Thoracic aorta (tissue), 2 donors: ENCODE measurements around the gene G6PD. TPM values are rescaled to one million over a fixed set of nuclear protein-coding genes. Genes with fewer than 3 reads are reported as not detected.

Experiments used
- ATAC-seq: fragments of 150-250 bp; one replicate; pipeline ENCODE4 v1.8.0; 2017; ENCODE audit warnings: low read depth; ENCODE audit not compliant: insufficient number of reproducible peaks, low FRiP score
- DNase-seq: peaks from one replicate; pipeline ENCODE4 v3.0.0-alpha.2; 2020; ENCODE audit warnings: low spot score
- H3K27ac ChIP-seq, 2 donors: fragments of 200-600 bp; sonication (generic); 1 replicate in 1 of 2; 2 replicates in 1 of 2; pipeline ENCODE4 v1.5.1; 2016; ENCODE audit warnings: mild to moderate bottlenecking in 2 of 2, moderate library complexity in 2 of 2
- H3K27me3 ChIP-seq: fragments of 200-600 bp; sonication (generic); replicated peaks from 2 replicates; pipeline ENCODE4 v1.6.0; 2016; ENCODE audit warnings: mild to moderate bottlenecking; ENCODE audit not compliant: insufficient read depth
- H3K36me3 ChIP-seq: fragments of 200-600 bp; sonication (generic); one replicate; pipeline ENCODE4 v1.5.1; 2016
- H3K4me1 ChIP-seq, 2 donors: fragments of 200-600 bp; sonication (generic); 1 replicate in 1 of 2; 2 replicates in 1 of 2; pipeline versions ENCODE4 v1.5.1 to v1.6.0; 2016; ENCODE audit warnings: low read depth in 2 of 2, mild to moderate bottlenecking in 1 of 2; ENCODE audit not compliant: control insufficient read depth in 1 of 2
- H3K4me3 ChIP-seq: fragments of 200-600 bp; sonication (generic); 2 replicates; pipeline ENCODE4 v1.5.1; 2016; ENCODE audit warnings: mild to moderate bottlenecking
- H3K9me3 ChIP-seq: fragments of 200-600 bp; sonication (generic); 2 replicates; pipeline ENCODE4 v1.5.1; 2016
- CTCF ChIP-seq: fragments of 200-600 bp; sonication (generic); IDR thresholded peaks from one replicate; pipeline ENCODE4 v1.5.1; 2019; ENCODE audit warnings: antibody characterized with exemption
- total RNA-seq, 2 donors: library from RNA; depleted of rRNA; stranded (reverse); fragments of >200 nt; gene quantifications; one replicate each; pipeline versions ENCODE4 v1.1.0 to v1.2.3, GENCODE V29; 2016

G6PD gene
- total RNA-seq, 2 donors from 2014 or later = 67.3 to 70.1 TPM

GRCh38 chrX:154481911-154482601, 64.6 kb downstream of the G6PD start:
- H3K4me3 ChIP-seq = no peak overlapping the region
- no peaks in the 10 kb centered on the region for H3K9me3 ChIP-seq
- H3K27ac ChIP-seq = no peak overlapping the region
- ATAC-seq (no peak), DNase-seq (no peak)
- TF ChIP-seq CTCF = no peak
- H3K4me1 ChIP-seq = peaks cover 3 to 15% of the 10 kb centered on the region in 2 donors
- H3K27me3 ChIP-seq = no peaks in the 10 kb centered on the region
- peaks cover 5% of the 10 kb centered on the region for H3K36me3 ChIP-seq

Other genes with a start within 250 kb of the G6PD start
- over 10,000 TPM in 1 of 2 donors, 1,000 to 10,000 TPM in 1; 5,928 to 11,236 TPM for gene FLNA, start 172.2 kb downstream of the G6PD start, total RNA-seq
- 10 to 100 TPM; 43.8 to 74.2 TPM for gene EMD, start 167.6 kb downstream of the G6PD start, total RNA-seq
- gene RPL10, start 148.5 kb downstream of the G6PD start, total RNA-seq = 1,000 to 10,000 TPM; 2,221 to 4,479 TPM
- gene DNASE1L1, start 137.6 kb downstream of the G6PD start, total RNA-seq = 10 to 100 TPM; 39.9 to 41.8 TPM
- 10 to 100 TPM; 54.3 to 71.1 TPM for gene TAFAZZIN, start 135.3 kb downstream of the G6PD start, total RNA-seq
- 10 to 100 TPM; 40.8 to 75.7 TPM for gene ATP6AP1, start 118.2 kb downstream of the G6PD start, total RNA-seq
- 100 to 1,000 TPM in 1 of 2 donors, 10 to 100 TPM in 1; 99.4 to 151 TPM for gene GDI1, start 109.7 kb downstream of the G6PD start, total RNA-seq
- gene FAM50A, start 102.7 kb downstream of the G6PD start, total RNA-seq = 10 to 100 TPM; 52.8 to 63.4 TPM
- 10 to 100 TPM; 39.3 to 40.9 TPM for gene PLXNA3, start 88.6 kb downstream of the G6PD start, total RNA-seq
- 1 to 10 TPM; 2.1 to 8.9 TPM for gene LAGE3, start 67.6 kb downstream of the G6PD start, total RNA-seq
- gene UBL4A, start 60.2 kb downstream of the G6PD start, total RNA-seq = 10 to 100 TPM; 28.1 to 67.1 TPM
- 10 to 100 TPM; 26.7 to 55.5 TPM for gene SLC10A3, start 56.2 kb downstream of the G6PD start, total RNA-seq
- 10 to 100 TPM; 31.0 to 52.3 TPM for gene FAM3A, start 30.6 kb downstream of the G6PD start, total RNA-seq
- 10 to 100 TPM; 25.7 to 52.8 TPM for gene IKBKG, start 774 bp upstream of the G6PD start, total RNA-seq
- gene CTAG1A, start 38.3 kb upstream of the G6PD start, total RNA-seq = not detected
- gene CTAG1B, start 72.4 kb upstream of the G6PD start, total RNA-seq = not detected
- not detected for gene CTAG2, start 106.7 kb upstream of the G6PD start, total RNA-seq
- 10 to 100 TPM in 1 of 2 donors, 1 to 10 TPM in 1; 9.2 to 10.9 TPM for gene GAB3, start 204.2 kb upstream of the G6PD start, total RNA-seq
- 10 to 100 TPM; 14.9 to 67.2 TPM for gene DKC1, start 216.0 kb upstream of the G6PD start, total RNA-seq